ENCODE data around the gene CANT1.

DNA sequence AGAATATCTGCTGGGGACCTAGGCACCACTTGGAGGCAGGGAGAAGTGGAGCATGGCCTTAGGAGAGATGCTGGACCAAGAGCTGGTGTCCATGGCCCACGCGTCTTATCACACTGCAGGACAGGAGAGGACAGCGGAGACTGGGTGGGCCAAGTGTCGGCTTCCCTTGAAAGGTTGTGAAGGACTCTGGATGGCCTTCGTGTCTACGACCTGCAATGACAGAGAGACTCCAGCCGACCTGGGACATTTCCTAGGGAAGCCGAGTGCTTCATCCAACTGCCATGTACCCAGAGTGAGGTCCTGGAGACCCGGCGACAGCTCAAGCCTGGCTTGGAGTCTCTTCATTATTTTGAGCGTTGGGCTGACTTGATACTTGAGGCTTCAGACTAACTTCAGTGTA, 34.9 kb upstream of the CANT1 start:
- TF ChIP-seq, protein P1, sequence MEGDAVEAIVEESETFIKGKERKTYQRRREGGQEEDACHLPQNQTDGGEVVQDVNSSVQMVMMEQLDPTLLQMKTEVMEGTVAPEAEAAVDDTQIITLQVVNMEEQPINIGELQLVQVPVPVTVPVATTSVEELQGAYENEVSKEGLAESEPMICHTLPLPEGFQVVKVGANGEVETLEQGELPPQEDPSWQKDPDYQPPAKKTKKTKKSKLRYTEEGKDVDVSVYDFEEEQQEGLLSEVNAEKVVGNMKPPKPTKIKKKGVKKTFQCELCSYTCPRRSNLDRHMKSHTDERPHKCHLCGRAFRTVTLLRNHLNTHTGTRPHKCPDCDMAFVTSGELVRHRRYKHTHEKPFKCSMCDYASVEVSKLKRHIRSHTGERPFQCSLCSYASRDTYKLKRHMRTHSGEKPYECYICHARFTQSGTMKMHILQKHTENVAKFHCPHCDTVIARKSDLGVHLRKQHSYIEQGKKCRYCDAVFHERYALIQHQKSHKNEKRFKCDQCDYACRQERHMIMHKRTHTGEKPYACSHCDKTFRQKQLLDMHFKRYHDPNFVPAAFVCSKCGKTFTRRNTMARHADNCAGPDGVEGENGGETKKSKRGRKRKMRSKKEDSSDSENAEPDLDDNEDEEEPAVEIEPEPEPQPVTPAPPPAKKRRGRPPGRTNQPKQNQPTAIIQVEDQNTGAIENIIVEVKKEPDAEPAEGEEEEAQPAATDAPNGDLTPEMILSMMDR (IDR thresholded peaks at IDR 0.05 in 2 of 3, conservative IDR thresholded peaks at IDR 0.05 in 1 of 3; ENCODE audit: borderline replicate concordance in 1 of 3, insufficient read depth in 1 of 3, low read depth in 2 of 3, low read length in 2 of 3), result no peak
- TF ChIP-seq EZH2 (IDR thresholded peaks at IDR 0.05), result no peak
- TF ChIP-seq CEBPB (IDR thresholded peaks at IDR 0.05; ENCODE audit: low read depth), result no peak
- TF ChIP-seq POLR2AphosphoS5 (IDR thresholded peaks at IDR 0.05; ENCODE audit: low read depth, low read length), result no peak
- no peak for TF ChIP-seq POLR2A (IDR thresholded peaks at IDR 0.05; ENCODE audit: borderline replicate concordance, extremely low read depth, insufficient read depth, insufficient read length)
- TF ChIP-seq, protein P2, sequence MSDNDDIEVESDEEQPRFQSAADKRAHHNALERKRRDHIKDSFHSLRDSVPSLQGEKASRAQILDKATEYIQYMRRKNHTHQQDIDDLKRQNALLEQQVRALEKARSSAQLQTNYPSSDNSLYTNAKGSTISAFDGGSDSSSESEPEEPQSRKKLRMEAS (IDR thresholded peaks at IDR 0.05), result no peak

All from HCT116 (cell line).